Tibial artery (tissue), 4 donors: ENCODE data around the gene EML6.

Experiments
- DNase-seq, 2 donors: peaks; one replicate each; pipeline ENCODE4 v3.0.0-alpha.2; 2019
- H3K27ac ChIP-seq, 2 donors: fragments of 200-600 bp; sonication (generic) in 1 of 2; 1 replicate in 1 of 2; 2 replicates in 1 of 2; pipeline ENCODE4 v1.5.1; 2018 to 2019; ENCODE audit warnings: mild to moderate bottlenecking in 1 of 2
- H3K27me3 ChIP-seq, 2 donors: fragments of 200-600 bp; sonication (generic) in 1 of 2; one replicate each; pipeline versions ENCODE4 v1.5.1 to v1.6.0; 2016 to 2019
- H3K36me3 ChIP-seq, 3 donors: fragments of 200-600 bp; sonication (generic) in 2 of 3; one replicate each; pipeline ENCODE4 v1.5.1; 2016 to 2019; ENCODE audit warnings: mild to moderate bottlenecking in 2 of 3
- H3K4me1 ChIP-seq, 4 donors: fragments of 200-600 bp; sonication (generic) in 2 of 4; 1 replicate in 3 of 4; 2 replicates in 1 of 4; pipeline ENCODE4 v1.5.1; 2016 to 2019
- H3K4me3 ChIP-seq, 2 donors: fragments of 200-600 bp; sonication (generic) in 1 of 2; 1 replicate in 1 of 2; 2 replicates in 1 of 2; pipeline ENCODE4 v1.5.1; 2018 to 2019; ENCODE audit warnings: mild to moderate bottlenecking in 2 of 2
- H3K9me3 ChIP-seq, 3 donors: fragments of 200-600 bp; sonication (generic) in 1 of 3; one replicate each; pipeline ENCODE4 v1.5.1; 2016 to 2019
- intact Hi-C: fragments of 100-400 bp; cut with DNase I; formaldehyde crosslinking; loops from one replicate; pipeline ENCODE4 v1.15.0; 2023; ENCODE audit warnings: low total_unique reads
- TF ChIP-seq, protein P1 (sequence below), 2 experiments: fragments of 200-600 bp in 1 of 2; fragments of 450-650 bp in 1 of 2; IDR thresholded peaks; one replicate each; pipeline ENCODE4 v1.5.1; 2017 to 2019; ENCODE audit warnings: antibody characterized with exemption in 2 of 2, mild to moderate bottlenecking in 1 of 2, moderate library complexity in 1 of 2

Gene EML6

GRCh38 chr2:54916637-54917036, 193.2 kb downstream of the EML6 start:
- H3K9me3 ChIP-seq: no peaks in the 10 kb centered on the region
- H3K27me3 ChIP-seq: no peaks in the 10 kb centered on the region
- no peaks in the 10 kb centered on the region for H3K36me3 ChIP-seq
- no peak for DNase-seq
- H3K27ac ChIP-seq: no peak overlapping the region
- no peak overlapping the region for H3K4me3 ChIP-seq
- no peaks in the 10 kb centered on the region for H3K4me1 ChIP-seq
- TF ChIP-seq, protein P1, sequence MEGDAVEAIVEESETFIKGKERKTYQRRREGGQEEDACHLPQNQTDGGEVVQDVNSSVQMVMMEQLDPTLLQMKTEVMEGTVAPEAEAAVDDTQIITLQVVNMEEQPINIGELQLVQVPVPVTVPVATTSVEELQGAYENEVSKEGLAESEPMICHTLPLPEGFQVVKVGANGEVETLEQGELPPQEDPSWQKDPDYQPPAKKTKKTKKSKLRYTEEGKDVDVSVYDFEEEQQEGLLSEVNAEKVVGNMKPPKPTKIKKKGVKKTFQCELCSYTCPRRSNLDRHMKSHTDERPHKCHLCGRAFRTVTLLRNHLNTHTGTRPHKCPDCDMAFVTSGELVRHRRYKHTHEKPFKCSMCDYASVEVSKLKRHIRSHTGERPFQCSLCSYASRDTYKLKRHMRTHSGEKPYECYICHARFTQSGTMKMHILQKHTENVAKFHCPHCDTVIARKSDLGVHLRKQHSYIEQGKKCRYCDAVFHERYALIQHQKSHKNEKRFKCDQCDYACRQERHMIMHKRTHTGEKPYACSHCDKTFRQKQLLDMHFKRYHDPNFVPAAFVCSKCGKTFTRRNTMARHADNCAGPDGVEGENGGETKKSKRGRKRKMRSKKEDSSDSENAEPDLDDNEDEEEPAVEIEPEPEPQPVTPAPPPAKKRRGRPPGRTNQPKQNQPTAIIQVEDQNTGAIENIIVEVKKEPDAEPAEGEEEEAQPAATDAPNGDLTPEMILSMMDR (IDR thresholded peaks at IDR 0.05): no peak
- intact Hi-C loops: no loop called here

GRCh38 chr2:54918647-54919280, 195.3 kb downstream of the EML6 start:
- TF ChIP-seq, protein P1 (IDR thresholded peaks at IDR 0.05): no peak
- Histone ChIP-seq H3K36me3 (no peaks in the 10 kb centered on the region), H3K9me3 (no peaks in the 10 kb centered on the region), H3K27ac (no peak overlapping the region), H3K4me3 (no peak overlapping the region), H3K27me3 (no peaks in the 10 kb centered on the region), H3K4me1 (no peaks in the 10 kb centered on the region)
- intact Hi-C loops: no loop called here
- no peak for DNase-seq

- Histone ChIP-seq H3K9me3 (no peaks in the 10 kb centered on the region), H3K27me3 (no peaks in the 10 kb centered on the region)
- TF ChIP-seq, protein P1 (IDR thresholded peaks at IDR 0.05): no peak
Observed at GRCh38 chr2:54920660-54921059, 197.2 kb downstream of the EML6 start.

GRCh38 chr2:54924121-54924520, 200.7 kb downstream of the EML6 start:
- H3K4me1 ChIP-seq: no peaks in the 10 kb centered on the region
- intact Hi-C loops: no loop called here
- no peak overlapping the region for H3K4me3 ChIP-seq
- H3K27ac ChIP-seq: no peak overlapping the region
- no peak for DNase-seq
- H3K36me3 ChIP-seq: no peaks in the 10 kb centered on the region
- TF ChIP-seq, protein P1 (IDR thresholded peaks at IDR 0.05): no peak
- no peaks in the 10 kb centered on the region for H3K27me3 ChIP-seq
- no peaks in the 10 kb centered on the region for H3K9me3 ChIP-seq

More at GRCh38 chr2:54920660-54921059, 197.2 kb downstream of the EML6 start:
- no peaks in the 10 kb centered on the region for H3K4me1 ChIP-seq
- intact Hi-C loops: no loop called here
- no peak overlapping the region for H3K27ac ChIP-seq
- DNase-seq: no peak
- H3K36me3 ChIP-seq: no peaks in the 10 kb centered on the region
- no peak overlapping the region for H3K4me3 ChIP-seq

GRCh38 chr2:54925022-54925421, 201.6 kb downstream of the EML6 start:
- Histone ChIP-seq H3K9me3 (no peaks in the 10 kb centered on the region), H3K4me3 (no peak overlapping the region), H3K4me1 (no peaks in the 10 kb centered on the region), H3K27ac (no peak overlapping the region), H3K36me3 (no peaks in the 10 kb centered on the region), H3K27me3 (no peaks in the 10 kb centered on the region)
- no peak for DNase-seq
- TF ChIP-seq, protein P1 (IDR thresholded peaks at IDR 0.05): no peak
- intact Hi-C loops: no loop called here
